Measurements from ENCODE around the gene FGGY. TPM values are rescaled to one million over a fixed set of nuclear protein-coding genes. Genes with fewer than 3 reads are reported as not detected.

The FGGY gene
- total and polyA plus RNA-seq, 4 donors, result 16.0 to 67.0 (median 43.4) TPM

- no peak overlapping the region for H3K4me3 ChIP-seq (ENCODE audit: low read depth in 1 of 3, low read length in 3 of 3)
- H3K9me3 ChIP-seq (ENCODE audit: control insufficient read depth in 4 of 4, low read length in 3 of 4), result no peaks in the 10 kb centered on the region
- H3K4me1 ChIP-seq (ENCODE audit: control insufficient read depth in 4 of 4, insufficient read depth in 4 of 4, low read length in 3 of 4), result no peaks in the 10 kb centered on the region
- no peaks in the 10 kb centered on the region for H3K27me3 ChIP-seq (ENCODE audit: control insufficient read depth in 4 of 4, insufficient read depth in 4 of 4, low read length in 3 of 4)
- H3K9ac ChIP-seq (ENCODE audit: low read depth in 1 of 2, low read length in 2 of 2), result no peak overlapping the region
- H3K36me3 ChIP-seq (ENCODE audit: control insufficient read depth in 4 of 4, insufficient read depth in 3 of 4, low read depth in 1 of 4, low read length in 3 of 4), result no peaks in the 10 kb centered on the region
- TF ChIP-seq FOXA2 (IDR thresholded peaks at IDR 0.05) (no peak), NR2F2 (IDR thresholded peaks at IDR 0.05) (no peak), ZBTB33 (IDR thresholded peaks at IDR 0.05) (no peak), JUND (IDR thresholded peaks at IDR 0.05) (no peak), ATF3 (IDR thresholded peaks at IDR 0.05) (no peak), YY1 (IDR thresholded peaks at IDR 0.05) (no peak), GABPA (IDR thresholded peaks at IDR 0.05 in 1 of 2, conservative IDR thresholded peaks at IDR 0.05 in 1 of 2) (no peak), REST (IDR thresholded peaks at IDR 0.05) (no peak), HNF4A (conservative IDR thresholded peaks at IDR 0.05) (no peak), MAX (IDR thresholded peaks at IDR 0.05) (no peak), SP1 (IDR thresholded peaks at IDR 0.05) (no peak), CTCF (IDR thresholded peaks at IDR 0.05; ENCODE audit: low read depth, low read length, missing input control) (no peak), HNF4G (IDR thresholded peaks at IDR 0.05) (no peak), EGR1 (IDR thresholded peaks at IDR 0.05; ENCODE audit: low read depth in 2 of 2) (no peak), TAF1 (conservative IDR thresholded peaks at IDR 0.05) (no peak), RXRA (IDR thresholded peaks at IDR 0.05) (no peak), RAD21 (IDR thresholded peaks at IDR 0.05) (no peak)
- WGBS, result 98% methylated on average over 6 of the region's 6 CpGs
- no peak for DNase-seq (ENCODE audit: low spot score)
- no peak overlapping the region for H3K27ac ChIP-seq (ENCODE audit: low read depth in 1 of 2, low read length in 2 of 2)
These were observed 147.6 kb downstream of the FGGY start for GRCh38 chr1:59444520-59444919.

- DNase-seq (ENCODE audit: low spot score), result no peak
- no peak overlapping the region for H3K9ac ChIP-seq (ENCODE audit: low read depth in 1 of 2, low read length in 2 of 2)
- no peaks in the 10 kb centered on the region for H3K36me3 ChIP-seq (ENCODE audit: control insufficient read depth in 4 of 4, insufficient read depth in 3 of 4, low read depth in 1 of 4, low read length in 3 of 4)
- WGBS, result 80% methylated on average over 1 of the region's 1 CpG
- H3K4me3 ChIP-seq (ENCODE audit: low read depth in 1 of 3, low read length in 3 of 3), result no peak overlapping the region
- H3K4me1 ChIP-seq (ENCODE audit: control insufficient read depth in 4 of 4, insufficient read depth in 4 of 4, low read length in 3 of 4), result no peaks in the 10 kb centered on the region
- no peaks in the 10 kb centered on the region for H3K27me3 ChIP-seq (ENCODE audit: control insufficient read depth in 4 of 4, insufficient read depth in 4 of 4, low read length in 3 of 4)
- no peak overlapping the region for H3K27ac ChIP-seq (ENCODE audit: low read depth in 1 of 2, low read length in 2 of 2)
- TF ChIP-seq NR2F2 (IDR thresholded peaks at IDR 0.05), result no peak
- no peak for TF ChIP-seq YY1 (IDR thresholded peaks at IDR 0.05)
- TF ChIP-seq EGR1 (IDR thresholded peaks at IDR 0.05; ENCODE audit: low read depth in 2 of 2), result no peak
- TF ChIP-seq JUND (IDR thresholded peaks at IDR 0.05), result no peak
- TF ChIP-seq TAF1 (conservative IDR thresholded peaks at IDR 0.05), result no peak
- no peak for TF ChIP-seq GABPA (IDR thresholded peaks at IDR 0.05 in 1 of 2, conservative IDR thresholded peaks at IDR 0.05 in 1 of 2)
- no peaks in the 10 kb centered on the region for H3K9me3 ChIP-seq (ENCODE audit: control insufficient read depth in 4 of 4, low read length in 3 of 4)
These were observed 148.1 kb downstream of the FGGY start for GRCh38 chr1:59445040-59445439.

All from liver (tissue), 9 donors.